ENCODE measurements around the gene C2CD4C.
"Not testable (repeated sequence)": the region's sequence is repeated elsewhere in the genome, so short reads cannot be mapped to it uniquely, and the experiment has no call there.

The C2CD4C gene

DNA sequence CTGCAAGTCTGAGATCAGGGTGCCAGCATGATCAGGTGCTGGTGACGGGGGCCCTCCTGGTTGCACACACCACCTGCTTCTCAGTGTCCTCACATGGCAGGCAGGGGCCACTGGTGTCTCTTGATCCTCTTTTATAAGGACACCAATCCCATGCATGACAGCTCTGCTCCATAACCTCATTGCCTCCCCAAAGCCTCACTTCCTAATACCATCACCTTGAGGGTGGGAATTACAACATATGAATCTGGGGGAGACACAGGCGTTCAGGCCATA, 49.4 kb downstream of the C2CD4C start:
- H3K4me3 ChIP-seq (ENCODE audit: low read depth, low read length): no peak overlapping the region
- TF ChIP-seq MAX (IDR thresholded peaks at IDR 0.05; ENCODE audit: low read depth, low read length) (no peak), MYC (IDR thresholded peaks at IDR 0.05; ENCODE audit: low read depth, low read length) (no peak), POLR2A (IDR thresholded peaks at IDR 0.05; ENCODE audit: extremely low read depth, insufficient read length) (no peak)
- TF ChIP-seq, protein P1, sequence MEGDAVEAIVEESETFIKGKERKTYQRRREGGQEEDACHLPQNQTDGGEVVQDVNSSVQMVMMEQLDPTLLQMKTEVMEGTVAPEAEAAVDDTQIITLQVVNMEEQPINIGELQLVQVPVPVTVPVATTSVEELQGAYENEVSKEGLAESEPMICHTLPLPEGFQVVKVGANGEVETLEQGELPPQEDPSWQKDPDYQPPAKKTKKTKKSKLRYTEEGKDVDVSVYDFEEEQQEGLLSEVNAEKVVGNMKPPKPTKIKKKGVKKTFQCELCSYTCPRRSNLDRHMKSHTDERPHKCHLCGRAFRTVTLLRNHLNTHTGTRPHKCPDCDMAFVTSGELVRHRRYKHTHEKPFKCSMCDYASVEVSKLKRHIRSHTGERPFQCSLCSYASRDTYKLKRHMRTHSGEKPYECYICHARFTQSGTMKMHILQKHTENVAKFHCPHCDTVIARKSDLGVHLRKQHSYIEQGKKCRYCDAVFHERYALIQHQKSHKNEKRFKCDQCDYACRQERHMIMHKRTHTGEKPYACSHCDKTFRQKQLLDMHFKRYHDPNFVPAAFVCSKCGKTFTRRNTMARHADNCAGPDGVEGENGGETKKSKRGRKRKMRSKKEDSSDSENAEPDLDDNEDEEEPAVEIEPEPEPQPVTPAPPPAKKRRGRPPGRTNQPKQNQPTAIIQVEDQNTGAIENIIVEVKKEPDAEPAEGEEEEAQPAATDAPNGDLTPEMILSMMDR (IDR thresholded peaks at IDR 0.05; ENCODE audit: low read depth, low read length): no peak
- no peak for DNase-seq (ENCODE audit: low read depth)

DNA sequence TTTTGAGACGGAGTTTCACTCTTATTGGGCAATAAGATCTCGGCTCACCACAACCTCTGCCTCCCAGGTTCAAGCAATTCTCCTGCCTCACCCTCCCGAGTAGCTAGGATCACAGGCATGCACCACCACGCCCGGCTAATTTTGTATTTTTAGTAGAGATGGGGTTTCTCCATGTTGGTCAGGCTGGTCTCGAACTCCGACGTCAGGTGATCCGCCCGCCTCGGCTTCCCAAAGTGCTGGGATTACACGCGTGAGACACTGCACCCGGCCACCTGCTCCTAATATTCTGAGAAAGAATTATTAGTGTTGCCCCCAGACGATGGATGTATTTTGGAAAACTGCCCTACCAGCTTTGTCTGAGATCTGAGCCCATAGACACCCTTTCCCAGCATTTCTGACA, 53.4 kb downstream of the C2CD4C start:
- not testable (repeated sequence) for H3K4me3 ChIP-seq (ENCODE audit: low read depth, low read length); DNase-seq (ENCODE audit: low read depth)
